ENCODE measurements around the gene ANKRD40.
"Not testable (repeated sequence)": the region's sequence is repeated elsewhere in the genome, so short reads cannot be mapped to it uniquely, and the experiment has no call there.

The ANKRD40 gene

DNA sequence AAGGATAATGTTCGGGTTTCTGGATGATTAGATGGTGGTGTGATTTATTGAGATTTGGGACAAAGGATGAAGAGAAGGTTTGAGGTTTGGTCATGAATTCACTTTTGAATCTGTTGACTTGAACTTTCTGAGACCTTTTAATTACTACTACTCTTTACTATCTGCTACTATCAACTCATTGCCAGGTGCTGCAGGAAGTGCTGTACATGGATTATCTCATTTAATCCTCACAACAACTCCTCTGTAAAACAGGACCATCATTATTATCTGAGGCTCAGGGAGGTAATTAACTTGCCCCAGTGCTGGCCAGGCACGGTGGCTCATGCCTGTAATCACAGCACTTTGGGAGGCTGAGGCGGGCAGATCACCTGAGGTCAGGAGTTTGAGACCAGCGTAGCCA lies 2.9 kb upstream of the ANKRD40 start:
- no peak for DNase-seq (ENCODE audit: low read depth)

GRCh38 chr17:50710025-50710424 lies 2.3 kb upstream of the ANKRD40 start:
- no peak for DNase-seq (ENCODE audit: low read depth)

GRCh38 chr17:50709053-50709452 lies 1.3 kb upstream of the ANKRD40 start:
- not testable (repeated sequence) for DNase-seq (ENCODE audit: low read depth)

DNA sequence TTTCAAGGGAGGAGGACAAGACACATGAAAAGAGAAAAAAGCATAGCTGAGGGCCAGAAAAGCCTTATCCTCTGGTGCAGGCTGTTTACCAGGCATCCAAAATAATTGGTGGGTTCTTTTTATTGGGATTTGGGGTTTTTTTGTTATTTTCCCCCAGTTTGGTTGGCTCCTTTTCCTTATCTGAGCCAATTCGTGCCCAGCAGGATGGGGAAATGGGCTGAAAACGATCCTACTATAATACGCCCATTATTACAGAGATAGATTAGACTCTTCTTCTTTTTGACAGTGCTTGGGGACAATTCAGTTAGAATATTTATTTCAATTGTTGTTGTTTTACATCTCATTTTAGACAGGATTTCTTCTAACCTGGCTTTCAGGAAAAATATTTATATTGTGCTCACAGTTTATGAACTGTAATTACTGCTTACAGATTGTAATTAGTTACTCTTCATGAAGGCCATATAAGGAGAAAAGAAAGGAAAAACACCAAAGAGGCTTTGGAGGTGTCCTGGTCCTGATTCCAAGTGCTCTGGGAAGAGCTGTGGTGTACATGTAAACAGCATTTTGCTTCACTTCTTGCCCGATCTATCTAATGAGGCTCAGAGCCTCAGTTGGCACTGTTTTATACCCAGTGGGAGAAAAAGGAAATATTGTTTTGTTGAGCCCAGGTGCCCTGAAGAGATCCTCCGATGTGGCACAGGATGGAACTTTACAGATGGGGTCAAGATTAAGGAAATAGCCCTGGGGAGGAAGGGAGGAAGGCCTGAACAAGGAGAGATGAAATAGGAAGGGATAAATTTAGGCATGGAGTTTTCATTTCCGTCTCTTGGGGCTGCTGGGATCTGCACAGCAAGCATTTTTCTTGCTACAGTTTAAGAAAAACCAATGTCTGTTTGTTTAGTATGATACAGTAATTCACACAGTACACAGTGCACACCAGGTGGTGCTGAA lies 611 bp upstream of the ANKRD40 start:
- DNase-seq (ENCODE audit: low read depth), result peak; percentile 15

GRCh38 chr17:50703162-50703561 lies 4.6 kb downstream of the ANKRD40 start:
- DNase-seq (ENCODE audit: low read depth), result no peak

- no peak for DNase-seq (ENCODE audit: low read depth)
Observed at GRCh38 chr17:50699410-50699809, 8.3 kb downstream of the ANKRD40 start.

DNA sequence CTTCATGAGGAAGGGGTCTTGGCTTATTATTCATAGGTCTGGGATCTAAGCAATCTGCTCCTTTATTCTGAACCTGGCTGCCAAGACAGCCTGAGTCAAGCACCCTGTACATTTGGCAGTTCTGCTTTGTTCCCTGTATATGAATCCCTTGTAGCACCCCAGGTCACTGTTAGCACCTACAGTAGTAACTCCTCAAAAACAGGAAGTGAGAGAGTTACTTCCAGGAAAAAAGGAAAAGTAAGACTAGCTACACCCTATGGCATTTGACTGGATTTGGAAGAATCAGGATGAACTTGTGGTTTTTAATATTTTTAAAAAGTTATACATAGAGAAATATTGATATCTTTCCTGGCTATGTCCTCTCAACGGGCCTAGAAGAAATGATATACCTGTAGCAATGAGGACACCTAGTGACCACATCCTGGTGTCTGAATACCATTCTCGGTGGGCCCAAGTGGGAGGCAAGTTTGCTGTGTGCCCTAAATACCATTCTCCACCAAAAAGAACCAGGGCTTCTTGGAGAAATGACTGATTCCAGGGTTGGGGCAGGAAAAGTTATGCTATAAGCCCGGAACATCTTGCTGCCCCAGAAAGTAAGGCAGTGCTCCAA lies 9.9 kb downstream of the ANKRD40 start:
- DNase-seq (ENCODE audit: low read depth), result no peak

- no peak for DNase-seq (ENCODE audit: low read depth)
Observed at GRCh38 chr17:50697062-50697461, 10.7 kb downstream of the ANKRD40 start.

DNA sequence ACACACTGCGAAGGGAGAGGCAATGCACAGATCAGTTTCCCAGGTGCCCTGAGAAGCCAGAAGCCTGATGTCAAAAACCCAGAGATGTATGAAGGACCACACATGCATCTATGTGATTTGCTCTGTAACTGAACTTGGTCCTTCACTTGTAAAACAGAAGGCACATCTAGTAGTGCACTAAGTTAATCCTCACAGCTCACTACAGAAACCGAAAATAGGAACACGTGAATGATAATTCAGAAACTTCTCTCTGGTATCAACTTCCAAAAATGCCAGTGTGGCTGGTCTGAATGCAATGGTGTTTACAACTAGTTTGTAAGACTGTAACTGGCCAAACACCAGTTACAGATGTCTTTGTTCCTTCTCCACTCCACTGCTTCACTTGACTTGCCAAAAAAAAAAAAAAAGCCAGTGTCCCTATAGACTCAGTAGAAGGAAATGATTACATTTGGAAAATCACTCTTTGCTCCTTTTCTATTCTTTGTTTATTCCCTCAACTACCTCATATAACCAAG lies 11.3 kb downstream of the ANKRD40 start:
- DNase-seq (ENCODE audit: low read depth), result no peak

DNA sequence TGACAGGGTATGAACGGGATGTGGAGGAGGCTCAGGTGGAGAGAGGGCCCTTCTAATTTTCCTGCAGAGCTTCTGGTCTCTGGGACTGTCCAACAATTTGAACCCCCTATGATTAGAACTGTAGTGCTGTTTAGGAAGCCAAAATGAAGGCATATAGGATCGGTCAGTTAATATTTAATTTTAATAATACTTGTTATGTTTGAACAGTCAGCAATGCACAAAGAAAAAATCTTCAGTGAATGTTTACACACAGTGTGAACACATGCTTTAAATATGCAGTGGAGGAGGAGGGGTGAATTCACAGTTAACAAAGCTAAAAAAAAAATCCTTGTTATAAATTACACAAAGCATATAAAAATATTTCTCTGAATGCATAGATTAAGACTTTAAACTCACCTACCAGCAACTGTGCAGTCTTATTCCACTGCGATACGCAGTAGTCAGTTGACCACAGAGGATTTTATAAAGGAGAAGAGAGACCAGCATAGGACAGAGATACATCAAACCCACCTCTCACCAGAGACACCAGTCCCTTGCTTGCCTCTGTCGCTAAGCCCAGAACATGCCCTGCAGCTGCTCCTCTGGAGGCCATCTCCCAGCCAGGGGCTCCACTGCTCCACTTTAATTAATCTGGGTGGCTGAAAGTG lies 14.6 kb downstream of the ANKRD40 start:
- DNase-seq (ENCODE audit: low read depth), result peak; percentile 61

DNA sequence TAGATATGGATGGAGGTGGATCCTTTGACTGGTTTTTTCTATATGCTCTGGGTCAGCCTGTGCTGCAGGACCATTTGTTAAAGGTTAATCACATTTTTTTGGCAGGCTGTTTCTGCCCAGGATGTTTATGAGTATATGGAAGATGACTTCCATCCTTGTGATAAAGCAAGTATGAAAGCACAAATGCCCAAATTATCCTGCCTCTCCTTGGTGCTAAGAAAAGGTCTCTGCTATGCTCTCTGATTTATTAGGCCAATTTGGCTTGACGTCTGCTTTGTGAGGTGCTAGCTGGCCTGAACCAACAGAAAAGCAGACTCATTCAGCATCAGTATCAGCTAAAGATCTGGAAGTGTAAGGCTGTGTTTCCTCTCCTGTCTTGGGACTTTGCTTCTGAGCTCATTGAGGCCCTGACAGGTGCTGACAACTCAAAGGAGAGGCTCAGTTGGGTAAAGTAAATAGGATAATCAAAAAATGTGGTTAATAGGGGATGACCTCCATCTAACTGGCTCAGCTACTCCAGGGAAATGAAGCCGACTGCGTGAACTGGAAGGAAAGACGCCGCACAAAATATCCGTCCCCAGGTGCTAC lies 15.2 kb downstream of the ANKRD40 start:
- DNase-seq (ENCODE audit: low read depth), result no peak

DNA sequence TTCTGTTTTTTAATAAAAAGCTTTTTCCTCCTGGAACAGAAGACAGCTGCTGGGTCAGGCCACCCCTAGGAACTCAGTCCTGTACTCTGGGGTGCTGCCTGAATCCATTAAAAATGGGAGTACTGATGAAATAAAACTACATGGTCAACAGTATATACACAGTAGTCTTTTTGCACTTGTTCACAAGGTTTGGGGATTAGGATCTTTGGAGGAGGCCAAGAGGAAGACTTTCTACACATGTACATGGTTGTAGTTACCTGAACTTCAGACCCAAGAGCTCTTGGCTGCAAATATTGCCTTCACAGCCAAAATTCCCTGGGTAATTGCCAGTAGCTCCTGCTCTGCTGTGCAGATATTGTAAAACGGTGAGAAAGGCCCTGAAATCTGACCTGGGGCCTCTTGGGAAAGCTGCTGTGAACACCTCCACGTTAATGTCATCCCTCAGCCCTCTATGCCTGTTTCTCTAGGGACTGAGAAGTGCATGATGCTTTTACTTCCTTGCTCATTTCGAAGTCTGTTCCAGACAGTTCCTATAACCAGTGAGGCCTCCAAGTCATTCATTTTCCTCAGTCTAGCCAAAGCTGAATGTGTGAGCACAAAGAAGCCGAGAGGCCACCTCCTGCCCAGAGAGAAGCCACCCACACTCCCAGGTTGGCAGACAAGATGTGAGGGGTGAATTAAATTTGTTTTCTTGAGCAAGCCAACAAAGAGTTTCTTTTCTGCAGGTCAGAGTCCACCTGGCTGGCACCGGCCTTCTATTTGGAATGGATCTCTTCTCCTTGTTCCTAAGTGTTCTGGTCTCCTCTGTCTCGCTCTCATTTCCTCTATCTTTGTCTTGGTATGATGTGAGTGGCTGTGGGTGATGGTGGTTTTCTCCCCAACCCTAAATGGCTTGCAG lies 15.9 kb downstream of the ANKRD40 start:
- DNase-seq (ENCODE audit: low read depth), result peak; percentile 48

- no peak for DNase-seq (ENCODE audit: low read depth)
Observed at GRCh38 chr17:50690887-50691549, 16.7 kb downstream of the ANKRD40 start.

- DNase-seq (ENCODE audit: low read depth), result no peak
Observed at GRCh38 chr17:50689956-50690886, 17.5 kb downstream of the ANKRD40 start.

DNA sequence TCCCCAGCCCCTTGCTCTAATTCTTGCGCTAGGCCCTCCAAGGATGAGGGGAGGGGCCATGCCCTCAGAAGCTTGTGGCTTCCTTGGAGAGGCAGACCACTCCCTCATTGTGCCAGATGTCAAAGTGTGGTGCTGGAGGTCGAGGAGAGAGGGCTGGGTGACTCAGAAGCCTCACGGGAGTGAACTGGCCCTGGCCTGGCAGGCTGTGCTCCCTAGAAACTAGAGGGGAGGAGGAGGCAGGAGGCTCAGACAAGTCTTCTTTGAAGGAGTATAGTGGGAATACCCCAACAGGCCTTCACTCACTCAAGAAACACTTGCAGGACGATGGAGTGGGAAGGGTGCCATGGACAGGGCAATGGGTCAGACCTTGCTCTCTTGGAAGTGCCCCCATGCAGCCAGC lies 18.5 kb downstream of the ANKRD40 start:
- peak; percentile 56 for DNase-seq (ENCODE audit: low read depth)

DNA sequence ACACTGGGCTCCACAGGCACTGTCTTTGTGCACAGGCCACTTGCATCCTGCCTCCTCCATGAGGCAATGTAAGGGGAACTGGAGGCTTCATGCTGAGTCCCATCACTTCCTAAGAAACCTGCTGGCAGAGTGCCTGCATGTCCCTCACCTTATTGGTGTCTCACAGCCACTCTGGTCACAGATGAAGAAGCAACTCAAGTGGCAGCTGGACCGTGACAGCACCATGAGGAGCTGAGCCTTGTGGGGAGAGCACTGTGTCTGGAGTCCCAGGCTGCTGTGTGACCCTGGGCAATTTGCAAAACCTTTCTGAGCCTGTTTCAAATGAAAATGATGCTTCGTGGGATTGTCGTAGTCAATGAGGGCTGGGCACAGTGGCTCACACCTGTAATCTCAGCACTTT lies 19.5 kb downstream of the ANKRD40 start:
- no peak for DNase-seq (ENCODE audit: low read depth)

- DNase-seq (ENCODE audit: low read depth), result no peak
Observed at GRCh38 chr17:50687200-50688066, 20.3 kb downstream of the ANKRD40 start.

- DNase-seq (ENCODE audit: low read depth), result peak; percentile 62
Observed at GRCh38 chr17:50686494-50687199, 21.1 kb downstream of the ANKRD40 start.

All from iris pigment epithelial cell (primary cell).